IMR-90 (cell line): ENCODE data around the gene NOMO2. TPM values are rescaled to one million over a fixed set of nuclear protein-coding genes. Genes with fewer than 3 reads are reported as not detected.
"Not testable (repeated sequence)": the region's sequence is repeated elsewhere in the genome, so short reads cannot be mapped to it uniquely, and the experiment has no call there.

Source experiments
- ATAC-seq: fragments of 200-7000 bp; cut with Tn5 transposase; 2 replicates; pipeline ENCODE4 v1.9.1; 2020; ENCODE audit warnings: low read depth, mild to moderate bottlenecking, moderate library complexity
- BruUV-seq: library from RNA; stranded (reverse); fragments of 400-500 nt; replicated peaks from 2 replicates; lab custom pipeline; 2021; lab: Mats Ljungman, UMichigan
- CTCF ChIA-PET: fragments of 300-600 bp; formaldehyde crosslinking; extraction: SDS; loops from one replicate; lab custom pipeline; 2021; ENCODE audit warnings: antibody characterized with exemption; lab: Yijun Ruan, JAX
- POLR2A ChIA-PET: fragments of 300-600 bp; sonication (Branson Sonifier 250); formaldehyde crosslinking; loops from one replicate; lab custom pipeline; 2022; ENCODE audit warnings: antibody characterized with exemption; ENCODE audit not compliant: unreplicated experiment; lab: Charles Lee
- DNase-seq: peaks from one replicate; pipeline ENCODE4 v3.0.0; 2013
- H2AFZ ChIP-seq: replicated peaks from 2 replicates; pipeline ENCODE3; 2013; ENCODE audit warnings: low read length, mild to moderate bottlenecking; ENCODE audit not compliant: poor library complexity
- H2AK5ac ChIP-seq: 2 replicates; pipeline ENCODE4 v1.6.1; 2013; ENCODE audit warnings: low read depth, low read length, inconsistent platforms
- H2AK9ac ChIP-seq: replicated peaks from 2 replicates; pipeline ENCODE3; 2013; ENCODE audit warnings: mild to moderate bottlenecking, low read depth, low read length, moderate library complexity; ENCODE audit not compliant: poor library complexity
- H2BK120ac ChIP-seq: 2 replicates; pipeline ENCODE4 v1.6.1; 2013; ENCODE audit warnings: low read depth, low read length, inconsistent platforms
- H2BK15ac ChIP-seq: 3 replicates; pipeline ENCODE4 v1.6.1; 2013; ENCODE audit warnings: low read depth, low read length, inconsistent platforms
- H2BK20ac ChIP-seq: 2 replicates; pipeline ENCODE4 v1.6.1; 2013; ENCODE audit warnings: low read depth, mild to moderate bottlenecking, inconsistent platforms, low read length, moderate library complexity
- H2BK5ac ChIP-seq: 2 replicates; pipeline ENCODE4 v1.6.1; 2013; ENCODE audit warnings: mild to moderate bottlenecking, low read depth, low read length, inconsistent platforms; ENCODE audit not compliant: poor library complexity, severe bottlenecking
- H3K14ac ChIP-seq: replicated peaks from 2 replicates; pipeline ENCODE4 v1.6.1; 2013; ENCODE audit warnings: low read depth, low read length, inconsistent platforms
- H3K18ac ChIP-seq: 2 replicates; pipeline ENCODE4 v1.6.1; 2013; ENCODE audit warnings: low read depth, low read length, control low read depth
- H3K23ac ChIP-seq: 2 replicates; pipeline ENCODE4 v1.6.1; 2013; ENCODE audit warnings: low read depth, low read length, inconsistent platforms
- H3K27ac ChIP-seq: 2 replicates; pipeline ENCODE4 v1.5.1; 2013; ENCODE audit warnings: mild to moderate bottlenecking, control low read depth, low read length; ENCODE audit not compliant: insufficient read depth
- H3K27me3 ChIP-seq: 2 replicates; pipeline ENCODE4 v1.6.1; 2013; ENCODE audit warnings: low read length; ENCODE audit not compliant: control insufficient read depth, insufficient read depth
- H3K36me3 ChIP-seq: 2 replicates; pipeline ENCODE4 v1.6.1; 2013; ENCODE audit warnings: low read length, mixed read lengths; ENCODE audit not compliant: control insufficient read depth, insufficient read depth
- H3K4ac ChIP-seq: 2 replicates; pipeline ENCODE4 v1.6.1; 2013; ENCODE audit warnings: low read depth, low read length, inconsistent platforms
- H3K4me1 ChIP-seq: 2 replicates; pipeline ENCODE4 v1.6.1; 2013; ENCODE audit warnings: low read length, mixed read lengths; ENCODE audit not compliant: control insufficient read depth, insufficient read depth
- H3K4me2 ChIP-seq: 2 replicates; pipeline ENCODE4 v1.6.1; 2013; ENCODE audit warnings: low read depth, mild to moderate bottlenecking, control low read depth, low read length, moderate library complexity
- H3K4me3 ChIP-seq: 2 replicates; pipeline ENCODE4 v1.5.1; 2013; ENCODE audit warnings: low read depth, mild to moderate bottlenecking, control low read depth, low read length, moderate library complexity; ENCODE audit not compliant: insufficient read depth
- H3K56ac ChIP-seq: 2 replicates; pipeline ENCODE4 v1.6.1; 2013; ENCODE audit warnings: low read length, inconsistent platforms; ENCODE audit not compliant: insufficient read depth; ENCODE audit errors: extremely low read depth
- H3K79me1 ChIP-seq, 2 experiments: 2 replicates each; pipeline ENCODE4 v1.6.1; 2013; ENCODE audit warnings: low read length in 2 of 2, inconsistent platforms in 1 of 2, low read depth in 1 of 2
- H3K9ac ChIP-seq: 2 replicates; pipeline ENCODE4 v1.6.1; 2013; ENCODE audit warnings: low read depth, low read length, control low read depth
- H3K9me1 ChIP-seq: 2 replicates; pipeline ENCODE4 v1.6.1; 2013; ENCODE audit warnings: low read length, inconsistent platforms; ENCODE audit not compliant: insufficient read depth
- H3K9me3 ChIP-seq: 2 replicates; pipeline ENCODE4 v1.6.1; 2013; ENCODE audit warnings: low read length; ENCODE audit not compliant: control insufficient read depth, insufficient read depth
- H4K20me1 ChIP-seq: 2 replicates; pipeline ENCODE4 v1.6.1; 2013; ENCODE audit warnings: low read length, inconsistent platforms; ENCODE audit not compliant: insufficient read depth
- H4K5ac ChIP-seq: 2 replicates; pipeline ENCODE4 v1.6.1; 2013; ENCODE audit warnings: mild to moderate bottlenecking, low read depth, low read length, control low read depth
- H4K8ac ChIP-seq, 2 experiments: 2 replicates each; pipeline ENCODE4 v1.6.1; 2013; ENCODE audit warnings: low read depth in 2 of 2, low read length in 2 of 2, control low read depth in 1 of 2, inconsistent platforms in 1 of 2
- H4K91ac ChIP-seq: 2 replicates; pipeline ENCODE4 v1.6.1; 2013; ENCODE audit warnings: low read depth, low read length, inconsistent platforms; ENCODE audit not compliant: insufficient read depth
- WGBS, 2 experiments: methylation state at CpG; one replicate each; pipeline versions ENCODE4 v1.1.5 to v1.1.7; 2013; ENCODE audit warnings: missing lambda C conversion rate in 2 of 2; ENCODE audit not compliant: insufficient read length in 1 of 2; ENCODE audit errors: extremely low coverage in 2 of 2; 5-methylcytosine and 5-hydroxymethylcytosine counted together
- dilution Hi-C: fragments of 300-500 bp; cut with HindIII; formaldehyde crosslinking; loops from one replicate; pipeline ENCODE4 v1.14.3; 2018; ENCODE audit warnings: low sequenced_read_pairs; ENCODE audit not compliant: unreplicated experiment
- in situ Hi-C: fragments of 300-500 bp; cut with MboI; formaldehyde crosslinking; loops from 3 replicates; pipeline ENCODE4 v1.14.3; 2019; ENCODE audit warnings: low sequenced_read_pairs, inconsistent platforms, mixed read lengths
- intact Hi-C: fragments of 100-400 bp; cut with micrococcal nuclease; formaldehyde crosslinking; loops from 2 replicates; pipeline ENCODE4 v1.10.0; 2022
- polyA plus RNA-seq, 3 experiments: library from polyadenylated mRNA; depleted of rRNA; stranded (reverse); fragments of >200 nt; gene quantifications; 2 replicates each; pipeline ENCODE4 v1.2.3, GENCODE V29; 2012; ENCODE audit warnings: low replicate concordance in 1 of 3
- total RNA-seq: library from RNA; depleted of rRNA; stranded (reverse); fragments of >200 nt; gene quantifications from 2 replicates; pipeline ENCODE4 v1.2.3, GENCODE V29; 2012

Gene NOMO2
- total and polyA plus RNA-seq, 2 of the 4 experiments (the other 2 are of a cell fraction): 103 to 184 TPM

GRCh38 chr16:18598582-18598981, 36.7 kb upstream of the NOMO2 start:
- DNase-seq, H2BK120ac ChIP-seq, in situ Hi-C loops, intact Hi-C loops, BruUV-seq, H3K23ac ChIP-seq, H3K4me2 ChIP-seq, H2AFZ ChIP-seq, H3K9me1 ChIP-seq, H4K91ac ChIP-seq, POLR2A ChIA-PET, H2AK5ac ChIP-seq, ATAC-seq, H3K9me3 ChIP-seq, H3K79me1 ChIP-seq, H3K36me3 ChIP-seq, H4K8ac ChIP-seq, H2AK9ac ChIP-seq, H2BK15ac ChIP-seq, H3K27ac ChIP-seq, H2BK20ac ChIP-seq, H3K27me3 ChIP-seq, H3K18ac ChIP-seq, H3K14ac ChIP-seq, H3K4ac ChIP-seq, CTCF ChIA-PET, H2BK5ac ChIP-seq, H4K20me1 ChIP-seq, dilution Hi-C loops, H3K9ac ChIP-seq, H3K56ac ChIP-seq, H4K5ac ChIP-seq, H3K4me1 ChIP-seq, H3K4me3 ChIP-seq: not testable (repeated sequence)
- WGBS, 2 experiments: no CpG with 5 or more reads among the region's 1 CpG

GRCh38 chr16:18597734-18598133, 35.8 kb upstream of the NOMO2 start:
- H3K9me3 ChIP-seq, H3K56ac ChIP-seq, in situ Hi-C loops, H4K5ac ChIP-seq, H2BK5ac ChIP-seq, H3K4me2 ChIP-seq, H2BK20ac ChIP-seq, H3K4me1 ChIP-seq, H2AK9ac ChIP-seq, H2AFZ ChIP-seq, H2AK5ac ChIP-seq, H4K91ac ChIP-seq, H3K23ac ChIP-seq, H3K27ac ChIP-seq, H4K20me1 ChIP-seq, H3K9ac ChIP-seq, dilution Hi-C loops, H2BK120ac ChIP-seq, H2BK15ac ChIP-seq, H4K8ac ChIP-seq, H3K14ac ChIP-seq, intact Hi-C loops, BruUV-seq, H3K4me3 ChIP-seq, CTCF ChIA-PET, H3K27me3 ChIP-seq, H3K79me1 ChIP-seq, ATAC-seq, DNase-seq, H3K36me3 ChIP-seq, H3K4ac ChIP-seq, H3K9me1 ChIP-seq, H3K18ac ChIP-seq, POLR2A ChIA-PET: not testable (repeated sequence)
- WGBS, 2 experiments: no CpG with 5 or more reads among the region's 2 CpGs
